H1 (cell line): ENCODE data around the gene C21orf91. TPM values are rescaled to one million over a fixed set of nuclear protein-coding genes. Genes with fewer than 3 reads are reported as not detected.

Experiments used
- CTCF ChIA-PET: fragments of 300-600 bp; sonication (Branson Sonifier 250); formaldehyde crosslinking; loops from one replicate; lab custom pipeline; 2021; ENCODE audit not compliant: partially characterized antibody; lab: Charles Lee
- POLR2A ChIA-PET: fragments of 300-600 bp; sonication (Branson Sonifier 250); formaldehyde crosslinking; loops from one replicate; lab custom pipeline; 2021; ENCODE audit warnings: inconsistent platforms; ENCODE audit not compliant: partially characterized antibody; lab: Charles Lee
- DNase-seq, 2 experiments: peaks; one replicate each; pipeline versions ENCODE4 v3.0.0 to v3.0.0-alpha.2; 2010 to 2022; ENCODE audit warnings: low spot score in 2 of 2, low read depth in 1 of 2, mixed read lengths in 1 of 2
- FAIRE-seq: peaks from 2 replicates; lab custom pipeline; 2011; peaks lifted over from hg19 to GRCh38; lab: Jason Lieb, UNC
- H2AFZ ChIP-seq: 2 replicates; pipeline ENCODE4 v1.8.1; 2012; ENCODE audit warnings: low read length, inconsistent platforms
- H2AK5ac ChIP-seq: 2 replicates; pipeline ENCODE4 v1.6.1; 2013; ENCODE audit warnings: low read depth, low read length
- H2BK120ac ChIP-seq: replicated peaks from 2 replicates; pipeline ENCODE3; 2013; ENCODE audit warnings: low read depth, low read length, inconsistent platforms
- H2BK12ac ChIP-seq: 2 replicates; pipeline ENCODE4 v1.6.1; 2013; ENCODE audit warnings: low read depth, low read length
- H2BK15ac ChIP-seq: 2 replicates; pipeline ENCODE4 v1.6.1; 2013; ENCODE audit warnings: low read length
- H2BK20ac ChIP-seq: 2 replicates; pipeline ENCODE4 v1.6.1; 2013; ENCODE audit warnings: low read length
- H2BK5ac ChIP-seq: 2 replicates; pipeline ENCODE4 v1.6.1; 2013; ENCODE audit warnings: low read depth, low read length
- H3K14ac ChIP-seq: 2 replicates; pipeline ENCODE4 v1.6.1; 2013; ENCODE audit warnings: inconsistent platforms; ENCODE audit not compliant: insufficient read length
- H3K18ac ChIP-seq: 2 replicates; pipeline ENCODE4 v1.6.1; 2013; ENCODE audit warnings: low read length; ENCODE audit errors: extremely low read depth
- H3K23ac ChIP-seq: 2 replicates; pipeline ENCODE4 v1.6.1; 2013; ENCODE audit warnings: inconsistent platforms; ENCODE audit not compliant: insufficient read length
- H3K23me2 ChIP-seq: 2 replicates; pipeline ENCODE4 v1.6.1; 2013; ENCODE audit warnings: low read depth, low read length
- H3K27ac ChIP-seq: 2 replicates; pipeline ENCODE4 v1.6.1; 2011; ENCODE audit warnings: low read depth, low read length, inconsistent platforms
- H3K27me3 ChIP-seq, 4 experiments: replicated peaks in 1 of 4; 1 replicate in 1 of 4; 2 replicates in 3 of 4; pipeline versions ENCODE4 v1.6.1 to v1.8.1; 2011 to 2013; ENCODE audit warnings: low read length in 3 of 4, mild to moderate bottlenecking in 3 of 4, inconsistent platforms in 2 of 4, mixed read lengths in 2 of 4, moderate library complexity in 1 of 4; ENCODE audit not compliant: control insufficient read depth in 3 of 4, insufficient read depth in 3 of 4; ENCODE audit errors: extremely low read depth in 1 of 4
- H3K36me3 ChIP-seq, 4 experiments: 2 replicates each; pipeline versions ENCODE4 v1.6.1 to v1.8.1; 2011 to 2013; ENCODE audit warnings: mild to moderate bottlenecking in 4 of 4, low read length in 3 of 4, moderate library complexity in 2 of 4, control low read depth in 1 of 4, inconsistent platforms in 1 of 4; ENCODE audit not compliant: insufficient read depth in 4 of 4, control insufficient read depth in 2 of 4
- H3K4ac ChIP-seq: replicated peaks from 2 replicates; pipeline ENCODE3; 2013; ENCODE audit warnings: low read length, low read depth, mixed read lengths, inconsistent platforms; ENCODE audit not compliant: insufficient read length
- H3K4me1 ChIP-seq, 4 experiments: replicated peaks in 1 of 4; 1 replicate in 1 of 4; 2 replicates in 3 of 4; pipeline versions ENCODE4 v1.6.1 to v1.8.1; 2011 to 2013; ENCODE audit warnings: low read length in 3 of 4, inconsistent platforms in 2 of 4, mixed read lengths in 1 of 4; ENCODE audit not compliant: insufficient read depth in 4 of 4, control insufficient read depth in 3 of 4
- H3K4me2 ChIP-seq, 2 experiments: 2 replicates each; pipeline versions ENCODE4 v1.6.1 to v1.8.1; 2011 to 2013; ENCODE audit warnings: low read depth in 2 of 2, low read length in 2 of 2, control low read depth in 1 of 2, inconsistent platforms in 1 of 2, mild to moderate bottlenecking in 1 of 2; ENCODE audit not compliant: insufficient read depth in 1 of 2
- H3K4me3 ChIP-seq, 4 experiments: fragments of 200-600, 300-600 bp in 1 of 4; sonication (generic), shearing (Covaris generic), sonication (Bioruptor Twin) in 1 of 4; 2 replicates each; pipeline versions ENCODE4 v1.5.1 to v1.8.1; 2011 to 2016; ENCODE audit warnings: low read length in 4 of 4, low read depth in 3 of 4, control low read depth in 2 of 4, inconsistent platforms in 2 of 4, mild to moderate bottlenecking in 2 of 4, mixed read lengths in 1 of 4, moderate library complexity in 1 of 4; ENCODE audit not compliant: insufficient read depth in 2 of 4; ENCODE audit errors: extremely low read depth in 1 of 4
- H3K56ac ChIP-seq: replicated peaks from 2 replicates; pipeline ENCODE3; 2013; ENCODE audit warnings: low read depth, mild to moderate bottlenecking, mixed read lengths, low read length, inconsistent platforms; ENCODE audit not compliant: insufficient read length
- H3K79me1 ChIP-seq: 2 replicates; pipeline ENCODE4 v1.6.1; 2013; ENCODE audit warnings: low read depth, low read length, control low read depth
- H3K79me2 ChIP-seq, 2 experiments: 2 replicates each; pipeline versions ENCODE4 v1.6.1 to v1.8.1; 2012 to 2013; ENCODE audit warnings: low read length in 2 of 2, mild to moderate bottlenecking in 2 of 2, inconsistent platforms in 1 of 2; ENCODE audit not compliant: insufficient read depth in 2 of 2, control insufficient read depth in 1 of 2
- H3K9ac ChIP-seq, 4 experiments: replicated peaks in 1 of 4; 1 replicate in 1 of 4; 2 replicates in 3 of 4; pipeline versions ENCODE4 v1.6.1 to v1.8.1; 2011 to 2013; ENCODE audit warnings: low read depth in 3 of 4, low read length in 3 of 4, control low read depth in 2 of 4, mild to moderate bottlenecking in 2 of 4, moderate library complexity in 2 of 4, inconsistent platforms in 1 of 4; ENCODE audit errors: extremely low read depth in 1 of 4
- H3K9me3 ChIP-seq, 2 experiments: 2 replicates each; pipeline versions ENCODE4 v1.6.1 to v1.8.1; 2012 to 2013; ENCODE audit warnings: mild to moderate bottlenecking in 2 of 2, moderate library complexity in 2 of 2, control low read depth in 1 of 2, inconsistent platforms in 1 of 2, low read depth in 1 of 2, low read length in 1 of 2, mixed read lengths in 1 of 2; ENCODE audit not compliant: insufficient read depth in 2 of 2
- H4K20me1 ChIP-seq, 2 experiments: replicated peaks in 1 of 2; 2 replicates each; pipeline versions ENCODE3 to v1.8.1; 2011 to 2013; ENCODE audit warnings: inconsistent platforms in 2 of 2, low read length in 2 of 2, mild to moderate bottlenecking in 1 of 2; ENCODE audit not compliant: insufficient read depth in 2 of 2, control insufficient read depth in 1 of 2
- H4K5ac ChIP-seq: 2 replicates; pipeline ENCODE4 v1.6.1; 2013; ENCODE audit warnings: low read length, low read depth, mixed read lengths, inconsistent platforms; ENCODE audit not compliant: insufficient read length
- H4K8ac ChIP-seq: 2 replicates; pipeline ENCODE4 v1.8.0; 2013; ENCODE audit warnings: mild to moderate bottlenecking, moderate library complexity, low read length, inconsistent platforms; ENCODE audit not compliant: insufficient read depth; ENCODE audit errors: extremely low read depth
- H4K91ac ChIP-seq: replicated peaks from 2 replicates; pipeline ENCODE3; 2013; ENCODE audit warnings: low read length, mixed read lengths, inconsistent platforms; ENCODE audit not compliant: insufficient read length
- JUND ChIP-seq: IDR thresholded peaks from 2 replicates; pipeline ENCODE4 v1.6.1; 2011; ENCODE audit warnings: mild to moderate bottlenecking, improper control_type of control experiment, low read length
- WGBS, 2 experiments: shearing (Covaris generic) in 1 of 2; methylation state at CpG; one replicate each; pipeline versions ENCODE4 v1.1.6 to v1.1.7; 2013 to 2015; ENCODE audit warnings: low lambda C conversion rate in 2 of 2, mixed read lengths in 2 of 2, inconsistent platforms in 1 of 2, low coverage in 1 of 2, missing lambda C conversion rate in 1 of 2; ENCODE audit not compliant: insufficient replicate concordance in 2 of 2, insufficient coverage in 1 of 2, insufficient read length in 1 of 2; ENCODE audit errors: extremely low coverage in 1 of 2, missing lambda C conversion rate in 1 of 2; 5-methylcytosine and 5-hydroxymethylcytosine counted together
- polyA plus RNA-seq, 7 experiments: library from polyadenylated mRNA; depleted of rRNA in 3 of 7; stranded (reverse) in 5 of 7; unstranded in 2 of 7; fragments of >200 nt in 5 of 7; fragments of 200-250 nt in 2 of 7; gene quantifications; 1 replicate in 5 of 7; 2 replicates in 1 of 7; 4 replicates in 1 of 7; pipeline versions ENCODE4 v1.2.1 to v1.2.3, GENCODE V29; 2011 to 2013; ENCODE audit warnings: missing spikeins in 2 of 7, mixed read lengths in 2 of 7
- total RNA-seq: library from RNA; stranded (reverse); fragmentation: NEBNext Ultra II Directional; extraction: Animal tissue kit (Norgen Biotek cat#: 25700); gene quantifications from 2 replicates; pipeline ENCODE4 v1.2.1, GENCODE V29; 2021

Gene C21orf91
- total and polyA plus RNA-seq, 2 of the 8 experiments (the other 6 are each of a cell fraction or from before 2014, with no cell fraction given) = 4.9 to 33.6 TPM

DNA sequence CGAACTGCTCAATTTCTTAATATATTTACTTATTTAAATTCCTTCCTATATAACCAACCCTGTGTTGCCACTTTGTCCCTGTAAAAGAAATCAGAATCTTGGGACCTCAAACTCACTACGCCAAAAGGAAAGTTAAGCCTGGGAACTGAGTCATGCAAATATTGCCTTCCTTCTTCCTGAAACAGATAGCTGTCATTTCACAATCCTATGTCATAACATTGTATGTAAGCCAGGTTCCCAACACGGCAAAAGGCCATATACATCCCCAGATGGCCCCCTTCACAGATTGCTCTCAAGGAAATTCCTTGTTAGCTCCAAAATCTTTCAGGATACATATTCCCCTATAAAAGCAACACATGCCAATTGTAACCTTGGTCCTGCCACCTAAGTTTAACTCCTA lies 39.7 kb downstream of the C21orf91 start:
- FAIRE-seq (no peak), DNase-seq (no peak)
- Histone ChIP-seq H2BK12ac (no peak overlapping the region), H3K23me2 (no peaks in the 10 kb centered on the region), H3K23ac (no peak overlapping the region), H4K8ac (no peak overlapping the region), H3K4ac (no peak overlapping the region), H3K18ac (no peak overlapping the region), H3K79me1 (no peaks in the 10 kb centered on the region), H4K5ac (no peak overlapping the region), H3K4me2 (no peak overlapping the region), H3K14ac (no peak overlapping the region), H2BK20ac (no peak overlapping the region), H3K27me3 (no peaks in the 10 kb centered on the region), H2BK5ac (no peak overlapping the region), H2AK5ac (no peak overlapping the region), H2BK15ac (no peak overlapping the region), H2BK120ac (no peak overlapping the region), H4K20me1 (no peaks in the 10 kb centered on the region), H3K79me2 (no peaks in the 10 kb centered on the region), H3K56ac (no peak overlapping the region), H3K9me3 (no peaks in the 10 kb centered on the region), H3K36me3 (no peaks in the 10 kb centered on the region), H3K4me3 (no peak overlapping the region), H3K27ac (no peak overlapping the region), H3K4me1 (peaks cover 0 to 5% (median 0%) of the 10 kb centered on the region in 4 experiments; a peak in 3 of 7 replicates), H4K91ac (no peak overlapping the region), H2AFZ (no peak overlapping the region), H3K9ac (no peak overlapping the region)
- POLR2A ChIA-PET = no interaction called here
- no peak for TF ChIP-seq JUND
- CTCF ChIA-PET = interaction anchor here (0.9 kb wide), 1 partner anchor 15 kb away, joined by 3 read pairs; no protein-coding TSS in a partner anchor
- WGBS, 2 experiments = 86% methylated on average over 3 of the region's 3 CpGs; no CpG with 5 or more reads in 1 of the 2 experiments
